CD4-positive, alpha-beta T cell (primary cell): ENCODE data around the gene CX3CL1. TPM values are rescaled to one million over a fixed set of nuclear protein-coding genes. Genes with fewer than 3 reads are reported as not detected.
"Not testable (repeated sequence)": the region's sequence is repeated elsewhere in the genome, so short reads cannot be mapped to it uniquely, and the experiment has no call there.

Experiments used
- ATAC-seq: fragments of 200-7000 bp; cut with Tn5 transposase; one replicate; pipeline ENCODE4 v1.10.0; 2022; ENCODE audit warnings: mild to moderate bottlenecking; ENCODE audit not compliant: poor library complexity
- CTCF ChIA-PET: fragments of 350-600 bp; sonication (Branson Sonifier 250); formaldehyde crosslinking; loops from one replicate; lab custom pipeline; 2021; ENCODE audit warnings: antibody characterized with exemption, inconsistent platforms; lab: Charles Lee
- POLR2A ChIA-PET: fragments of 350-600 bp; sonication (Branson Sonifier 250); formaldehyde crosslinking; loops from one replicate; lab custom pipeline; 2021; ENCODE audit warnings: antibody characterized with exemption, inconsistent platforms; lab: Charles Lee
- DNase-seq, 14 experiments: peaks; one replicate each; pipeline ENCODE4 v3.0.0-alpha.2; 2013 to 2020; ENCODE audit warnings: mixed read lengths in 2 of 14
- H3K27ac ChIP-seq, 2 donors: one replicate each; pipeline versions ENCODE4 v1.5.1 to v1.7.0; 2013; ENCODE audit warnings: low read length in 2 of 2, low read depth in 1 of 2, mild to moderate bottlenecking in 1 of 2
- H3K27me3 ChIP-seq, 2 experiments: 1 replicate in 1 of 2; 2 replicates in 1 of 2; pipeline versions ENCODE4 v1.6.1 to v1.7.0; 2013; ENCODE audit warnings: low read length in 2 of 2, control low read depth in 1 of 2, mild to moderate bottlenecking in 1 of 2, moderate library complexity in 1 of 2; ENCODE audit not compliant: insufficient read depth in 2 of 2, control insufficient read depth in 1 of 2
- H3K36me3 ChIP-seq: one replicate; pipeline ENCODE4 v1.6.1; 2013; ENCODE audit warnings: low read length, control low read depth; ENCODE audit not compliant: insufficient read depth
- H3K4me1 ChIP-seq: one replicate; pipeline ENCODE4 v1.6.1; 2013; ENCODE audit warnings: low read length, control low read depth; ENCODE audit not compliant: insufficient read depth
- H3K4me3 ChIP-seq: one replicate; pipeline ENCODE4 v1.5.1; 2013; ENCODE audit warnings: mild to moderate bottlenecking, low read length, moderate library complexity
- H3K9me3 ChIP-seq, 2 experiments: 1 replicate in 1 of 2; 2 replicates in 1 of 2; pipeline versions ENCODE4 v1.6.1 to v1.7.0; 2013; ENCODE audit warnings: low read length in 2 of 2, mild to moderate bottlenecking in 2 of 2, control low read depth in 1 of 2, moderate library complexity in 1 of 2; ENCODE audit not compliant: control insufficient read depth in 1 of 2, insufficient read depth in 1 of 2
- H3K27ac Mint-ChIP-seq: one replicate; pipeline ENCODE4 v1.8.0; 2020; ENCODE audit warnings: mixed read lengths
- H3K27me3 Mint-ChIP-seq: one replicate; pipeline ENCODE4 v1.8.0; 2021; ENCODE audit warnings: mixed read lengths
- H3K36me3 Mint-ChIP-seq: one replicate; pipeline ENCODE4 v1.8.0; 2021; ENCODE audit warnings: low read depth, mixed read lengths
- H3K4me1 Mint-ChIP-seq: one replicate; pipeline ENCODE4 v1.8.0; 2021; ENCODE audit warnings: low read depth, mixed read lengths
- H3K4me3 Mint-ChIP-seq: one replicate; pipeline ENCODE4 v1.8.0; 2020; ENCODE audit warnings: mild to moderate bottlenecking, mixed read lengths
- H3K9me3 Mint-ChIP-seq: one replicate; pipeline ENCODE4 v1.8.0; 2020; ENCODE audit warnings: mixed read lengths
- CTCF ChIP-seq: fragments of 200-600 bp; IDR thresholded peaks from one replicate; pipeline ENCODE4 v1.8.0; 2022; ENCODE audit warnings: antibody characterized with exemption, mild to moderate bottlenecking
- intact Hi-C, 2 experiments: fragments of 100-400 bp; cut with DNase I in 1 of 2; cut with micrococcal nuclease in 1 of 2; formaldehyde crosslinking; loops; one replicate each; pipeline versions ENCODE4 v1.15.1 to v1.9.0; 2023 to 2025; cut with DNase I, micrococcal nuclease
- total RNA-seq, 174 experiments: library from RNA in 2 of 174; stranded (reverse) in 2 of 174; gene quantifications; one replicate each; pipeline ENCODE4 v1.2.3 and lab custom pipeline; 2021 to 2026

CX3CL1 gene
- total RNA-seq, 2 experiments from 2014 or later, result not detected

- H3K9me3 Mint-ChIP-seq, result no peaks in the 10 kb centered on the region
- no peak for TF ChIP-seq CTCF
- no peak overlapping the region for H3K27ac ChIP-seq
- no peak overlapping the region for H3K27ac Mint-ChIP-seq
- H3K4me1 Mint-ChIP-seq, result peaks cover 17% of the 10 kb centered on the region
- peaks cover 8% of the 10 kb centered on the region for H3K4me1 ChIP-seq
- H3K9me3 ChIP-seq, result no peaks in the 10 kb centered on the region
- no peaks in the 10 kb centered on the region for H3K36me3 ChIP-seq
- H3K36me3 Mint-ChIP-seq, result no peaks in the 10 kb centered on the region
- CTCF ChIA-PET, result no interaction called here
- peaks cover 15 to 26% of the 10 kb centered on the region in 2 experiments for H3K27me3 ChIP-seq
- POLR2A ChIA-PET, result no interaction called here
- H3K27me3 Mint-ChIP-seq, result peaks cover 69% of the 10 kb centered on the region
- no peak overlapping the region for H3K4me3 ChIP-seq
- H3K4me3 Mint-ChIP-seq, result no peak overlapping the region
- intact Hi-C loops, result no loop called here
- DNase-seq (peak in 2 of 14 experiments; percentile 24 to 42), ATAC-seq (no peak)
Measured at GRCh38 chr16:57343221-57343620, 29.1 kb upstream of the CX3CL1 start.

GRCh38 chr16:57344094-57344493 is 28.2 kb upstream of the CX3CL1 start:
- H3K9me3 Mint-ChIP-seq, H3K4me3 Mint-ChIP-seq, POLR2A ChIA-PET: not testable (repeated sequence)

GRCh38 chr16:57345021-57345420 is 27.3 kb upstream of the CX3CL1 start:
- no peak for DNase-seq
- CTCF ChIA-PET, result no interaction called here
- Histone ChIP-seq H3K36me3 (no peaks in the 10 kb centered on the region), H3K4me1 (peaks cover 13% of the 10 kb centered on the region), H3K4me3 (no peak overlapping the region), H3K27ac (no peak overlapping the region), H3K27me3 (peaks cover 32 to 34% of the 10 kb centered on the region in 2 experiments), H3K9me3 (no peaks in the 10 kb centered on the region)
- H3K27ac Mint-ChIP-seq, result no peak overlapping the region
- no peak for ATAC-seq
- H3K36me3 Mint-ChIP-seq, result no peaks in the 10 kb centered on the region
- H3K27me3 Mint-ChIP-seq, result peaks cover 72% of the 10 kb centered on the region
- POLR2A ChIA-PET, result no interaction called here
- peaks cover 31% of the 10 kb centered on the region for H3K4me1 Mint-ChIP-seq
- H3K9me3 Mint-ChIP-seq, result no peaks in the 10 kb centered on the region
- no peak for TF ChIP-seq CTCF
- intact Hi-C loops, result no loop called here
- H3K4me3 Mint-ChIP-seq, result no peak overlapping the region

More at GRCh38 chr16:57344094-57344493, 28.2 kb upstream of the CX3CL1 start:
- H3K27ac ChIP-seq, H3K36me3 Mint-ChIP-seq, H3K27ac Mint-ChIP-seq, H3K36me3 ChIP-seq, intact Hi-C loops, ATAC-seq, CTCF ChIA-PET, H3K4me3 ChIP-seq, H3K9me3 ChIP-seq, DNase-seq: not testable (repeated sequence)
- Mint-ChIP-seq H3K27me3 (peaks cover 69% of the 10 kb centered on the region), H3K4me1 (peaks cover 24% of the 10 kb centered on the region)
- H3K27me3 ChIP-seq, result peaks cover 24 to 34% of the 10 kb centered on the region in 2 experiments
- H3K4me1 ChIP-seq, result peaks cover 11% of the 10 kb centered on the region

GRCh38 chr16:57345666-57346204 is 26.6 kb upstream of the CX3CL1 start:
- no peak overlapping the region for H3K4me3 Mint-ChIP-seq
- TF ChIP-seq CTCF, result no peak
- Histone ChIP-seq H3K27ac (no peak overlapping the region), H3K27me3 (peaks cover 34% of the 10 kb centered on the region in 2 experiments), H3K4me3 (no peak overlapping the region), H3K36me3 (no peaks in the 10 kb centered on the region), H3K4me1 (peaks cover 13% of the 10 kb centered on the region), H3K9me3 (no peaks in the 10 kb centered on the region)
- ATAC-seq, result peak; percentile 24
- H3K4me1 Mint-ChIP-seq, result peaks cover 31% of the 10 kb centered on the region
- no peak for DNase-seq
- no peaks in the 10 kb centered on the region for H3K9me3 Mint-ChIP-seq
- no peaks in the 10 kb centered on the region for H3K36me3 Mint-ChIP-seq
- POLR2A ChIA-PET, result no interaction called here
- H3K27ac Mint-ChIP-seq, result no peak overlapping the region
- intact Hi-C loops, result no loop called here
- H3K27me3 Mint-ChIP-seq, result peaks cover 74% of the 10 kb centered on the region
- CTCF ChIA-PET, result no interaction called here
